H1 (cell line): ENCODE data around the gene BBX. TPM values are rescaled to one million over a fixed set of nuclear protein-coding genes. Genes with fewer than 3 reads are reported as not detected.

Source experiments
- E2F6 ChIP-seq: IDR thresholded peaks from 2 replicates; pipeline ENCODE4 v1.6.1; 2012; ENCODE audit warnings: inconsistent platforms
- NRF1 ChIP-seq: IDR thresholded peaks from 2 replicates; pipeline ENCODE4 v1.6.1; 2011; ENCODE audit warnings: mild to moderate bottlenecking, low read depth, low read length, improper control_type of control experiment
- RFX5 ChIP-seq: IDR thresholded peaks from 2 replicates; pipeline ENCODE4 v1.6.1; 2011; ENCODE audit warnings: low read depth, low read length, improper control_type of control experiment, borderline replicate concordance
- SUZ12 ChIP-seq: fragments of 200-600 bp; sonication (generic); IDR thresholded peaks from 2 replicates; pipeline ENCODE4 v1.6.1; 2012; ENCODE audit warnings: mild to moderate bottlenecking, inconsistent platforms, low read length, moderate library complexity, mixed read lengths
- polyA plus RNA-seq, 7 experiments: library from polyadenylated mRNA; depleted of rRNA in 3 of 7; stranded (reverse) in 5 of 7; unstranded in 2 of 7; fragments of >200 nt in 5 of 7; fragments of 200-250 nt in 2 of 7; gene quantifications; 1 replicate in 5 of 7; 2 replicates in 1 of 7; 4 replicates in 1 of 7; pipeline versions ENCODE4 v1.2.1 to v1.2.3, GENCODE V29; 2011 to 2013; ENCODE audit warnings: missing spikeins in 2 of 7, mixed read lengths in 2 of 7
- total RNA-seq: library from RNA; stranded (reverse); fragmentation: NEBNext Ultra II Directional; extraction: Animal tissue kit (Norgen Biotek cat#: 25700); gene quantifications from 2 replicates; pipeline ENCODE4 v1.2.1, GENCODE V29; 2021

BBX gene
- total and polyA plus RNA-seq, 2 of the 8 experiments (the other 6 are each of a cell fraction or from before 2014, with no cell fraction given) = 11.0 to 42.5 TPM

GRCh38 chr3:107627962-107628542 lies 105.3 kb downstream of the BBX start (continued):
- no peak for TF ChIP-seq E2F6
- no peak for TF ChIP-seq RFX5
- TF ChIP-seq NRF1 = no peak
- TF ChIP-seq SUZ12 = no peak
